OCI-LY3 (cell line): Measurements from ENCODE around the gene PLP2.
"Not testable (repeated sequence)": the region's sequence is repeated elsewhere in the genome, so short reads cannot be mapped to it uniquely, and the experiment has no call there.

Experiments
- EZH2phosphoT487 ChIP-seq: fragments of 200-600 bp; shearing (Covaris generic); IDR thresholded peaks from 2 replicates; pipeline ENCODE4 v1.6.1; 2018; ENCODE audit warnings: antibody characterized with exemption, mixed run types, low read depth
- TF ChIP-seq, protein P1 (sequence below): fragments of 200-600, 300-600 bp; sonication (generic); IDR thresholded peaks from 2 replicates; pipeline ENCODE4 v1.5.1; 2014; ENCODE audit warnings: antibody characterized with exemption, low read length, low read depth

DNA sequence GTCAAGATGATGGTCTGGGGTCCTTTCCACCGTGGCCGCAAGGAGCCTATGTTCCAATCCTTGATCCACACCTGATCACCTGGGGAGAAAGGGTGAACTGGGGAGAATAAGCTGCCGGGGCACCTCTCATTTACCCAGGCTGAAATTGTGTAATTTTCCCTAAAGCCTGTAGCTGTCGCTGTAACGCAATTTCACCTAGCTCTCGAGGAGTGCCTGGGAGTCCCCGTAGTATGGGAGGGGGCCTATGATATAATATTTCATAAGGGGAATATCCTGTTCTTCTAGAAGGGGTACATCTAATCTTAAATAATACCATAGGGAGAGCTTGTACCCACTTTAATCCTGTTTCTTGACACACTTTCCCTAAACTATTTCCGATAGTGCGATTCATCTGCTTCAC, 29.4 kb upstream of the PLP2 start:
- TF ChIP-seq, protein P1, sequence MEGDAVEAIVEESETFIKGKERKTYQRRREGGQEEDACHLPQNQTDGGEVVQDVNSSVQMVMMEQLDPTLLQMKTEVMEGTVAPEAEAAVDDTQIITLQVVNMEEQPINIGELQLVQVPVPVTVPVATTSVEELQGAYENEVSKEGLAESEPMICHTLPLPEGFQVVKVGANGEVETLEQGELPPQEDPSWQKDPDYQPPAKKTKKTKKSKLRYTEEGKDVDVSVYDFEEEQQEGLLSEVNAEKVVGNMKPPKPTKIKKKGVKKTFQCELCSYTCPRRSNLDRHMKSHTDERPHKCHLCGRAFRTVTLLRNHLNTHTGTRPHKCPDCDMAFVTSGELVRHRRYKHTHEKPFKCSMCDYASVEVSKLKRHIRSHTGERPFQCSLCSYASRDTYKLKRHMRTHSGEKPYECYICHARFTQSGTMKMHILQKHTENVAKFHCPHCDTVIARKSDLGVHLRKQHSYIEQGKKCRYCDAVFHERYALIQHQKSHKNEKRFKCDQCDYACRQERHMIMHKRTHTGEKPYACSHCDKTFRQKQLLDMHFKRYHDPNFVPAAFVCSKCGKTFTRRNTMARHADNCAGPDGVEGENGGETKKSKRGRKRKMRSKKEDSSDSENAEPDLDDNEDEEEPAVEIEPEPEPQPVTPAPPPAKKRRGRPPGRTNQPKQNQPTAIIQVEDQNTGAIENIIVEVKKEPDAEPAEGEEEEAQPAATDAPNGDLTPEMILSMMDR, result peak; percentile 15
- TF ChIP-seq EZH2phosphoT487, result not testable (repeated sequence)
